OCI-LY1 (cell line): ENCODE data around the gene TFEB.

Experiments
- H2AFZ ChIP-seq: fragments of 200-600 bp; sonication (generic), shearing (Covaris generic); 2 replicates; pipeline ENCODE4 v1.6.0; 2014; ENCODE audit warnings: antibody characterized with exemption, mild to moderate bottlenecking, low read length
- H3F3A ChIP-seq: fragments of 200-600 bp; sonication (generic), shearing (Covaris generic); 2 replicates; pipeline ENCODE4 v1.6.0; 2014; ENCODE audit warnings: mild to moderate bottlenecking, antibody characterized with exemption, low read length, moderate library complexity; ENCODE audit not compliant: insufficient read depth
- H3K27ac ChIP-seq: fragments of 200-600 bp; sonication (generic); 2 replicates; pipeline ENCODE4 v1.5.1; 2014; ENCODE audit warnings: low read length, mixed run types, mild to moderate bottlenecking, low read depth; ENCODE audit not compliant: poor library complexity, severe bottlenecking
- H3K27me3 ChIP-seq: fragments of 200-600 bp; sonication (generic); 2 replicates; pipeline ENCODE4 v1.6.0; 2014; ENCODE audit warnings: antibody characterized with exemption, mild to moderate bottlenecking, low read length, moderate library complexity; ENCODE audit not compliant: insufficient read depth
- H3K36me3 ChIP-seq: fragments of 200-600 bp; sonication (generic); 2 replicates; pipeline ENCODE4 v1.6.1; 2014; ENCODE audit warnings: mild to moderate bottlenecking, antibody characterized with exemption, low read length, moderate library complexity, mixed read lengths; ENCODE audit not compliant: insufficient read depth
- H3K4me1 ChIP-seq: fragments of 200-600 bp; sonication (generic); 2 replicates; pipeline ENCODE4 v1.5.1; 2014; ENCODE audit warnings: mild to moderate bottlenecking, low read length, moderate library complexity; ENCODE audit not compliant: insufficient read depth, severe bottlenecking
- H3K4me2 ChIP-seq: fragments of 200-600 bp; sonication (generic), shearing (Covaris generic); 2 replicates; pipeline ENCODE4 v1.6.1; 2014; ENCODE audit warnings: low read length
- H3K4me3 ChIP-seq: fragments of 200-600 bp; sonication (generic); 2 replicates; pipeline ENCODE4 v1.5.1; 2014; ENCODE audit warnings: low read length, low read depth, mild to moderate bottlenecking, mixed read lengths; ENCODE audit not compliant: poor library complexity, severe bottlenecking
- H3K79me2 ChIP-seq: fragments of 200-600 bp; shearing (Covaris generic); 2 replicates; pipeline ENCODE4 v1.6.1; 2016; ENCODE audit warnings: mixed run types, low read length, mixed read lengths; ENCODE audit not compliant: insufficient read depth
- H3K9ac ChIP-seq: fragments of 200-600 bp; sonication (generic), shearing (Covaris generic); 2 replicates; pipeline ENCODE4 v1.6.1; 2014; ENCODE audit warnings: mild to moderate bottlenecking, low read length, mixed read lengths
- H3K9me2 ChIP-seq: fragments of 200-600 bp; sonication (generic), shearing (Covaris generic); 2 replicates; pipeline ENCODE4 v1.6.1; 2014; ENCODE audit warnings: low read depth, mild to moderate bottlenecking, low read length, mixed read lengths
- H3K9me3 ChIP-seq: fragments of 200-600 bp; shearing (Covaris generic); 2 replicates; pipeline ENCODE4 v1.6.1; 2014; ENCODE audit warnings: low read length, mixed read lengths
- H4K20me1 ChIP-seq: fragments of 200-600 bp; sonication (generic), shearing (Covaris generic); 2 replicates; pipeline ENCODE4 v1.6.0; 2016; ENCODE audit warnings: mild to moderate bottlenecking, low read length; ENCODE audit not compliant: insufficient read depth
- CTCF ChIP-seq: fragments of 200-600 bp; sonication (generic), shearing (Covaris generic); IDR thresholded peaks from 2 replicates; pipeline ENCODE4 v1.5.1; 2017; ENCODE audit warnings: mild to moderate bottlenecking, antibody characterized with exemption, low read length, moderate library complexity, mixed read lengths
- EZH2 ChIP-seq: fragments of 200-600 bp; sonication (generic), shearing (Covaris generic); IDR thresholded peaks from 2 replicates; pipeline ENCODE4 v1.8.0; 2017; ENCODE audit warnings: borderline replicate concordance, mixed run types, mild to moderate bottlenecking, antibody characterized with exemption, low read length, moderate library complexity, mixed read lengths

The TFEB gene

GRCh38 chr6:41687501-41688175 is 47.8 kb downstream of the TFEB start:
- peaks cover 12% of the 10 kb centered on the region; the same call in 1 of the 2 replicates for H3K36me3 ChIP-seq
- TF ChIP-seq CTCF (no peak), EZH2 (no peak)
- no peak overlapping the region for H2AFZ ChIP-seq
- H3K79me2 ChIP-seq, result no peaks in the 10 kb centered on the region
- H3K27me3 ChIP-seq, result no peaks in the 10 kb centered on the region
- no peaks in the 10 kb centered on the region for H3K9me3 ChIP-seq
- no peaks in the 10 kb centered on the region for H3F3A ChIP-seq
- H3K27ac ChIP-seq, result no peak overlapping the region
- H3K9ac ChIP-seq, result no peak overlapping the region
- H3K4me3 ChIP-seq, result no peak overlapping the region
- H3K4me1 ChIP-seq, result peaks cover 12% of the 10 kb centered on the region
- H3K9me2 ChIP-seq, result no peaks in the 10 kb centered on the region
- H3K4me2 ChIP-seq, result no peak overlapping the region
- no peaks in the 10 kb centered on the region for H4K20me1 ChIP-seq

- peaks cover 16% of the 10 kb centered on the region for H3K4me1 ChIP-seq
- no peak overlapping the region for H3K27ac ChIP-seq
- H3F3A ChIP-seq, result no peaks in the 10 kb centered on the region
- TF ChIP-seq EZH2 (no peak), CTCF (no peak)
- H3K4me2 ChIP-seq, result no peak overlapping the region
- H3K36me3 ChIP-seq, result peaks cover 12% of the 10 kb centered on the region; the same call in 1 of the 2 replicates
- H3K9me3 ChIP-seq, result no peaks in the 10 kb centered on the region
- H3K9me2 ChIP-seq, result no peaks in the 10 kb centered on the region
- H2AFZ ChIP-seq, result no peak overlapping the region
- no peak overlapping the region for H3K9ac ChIP-seq
- H3K79me2 ChIP-seq, result no peaks in the 10 kb centered on the region
- H3K4me3 ChIP-seq, result no peak overlapping the region
- H4K20me1 ChIP-seq, result no peaks in the 10 kb centered on the region
- no peaks in the 10 kb centered on the region for H3K27me3 ChIP-seq
Measured at GRCh38 chr6:41685641-41686380, 49.6 kb downstream of the TFEB start.

GRCh38 chr6:41684311-41685180 is 50.9 kb downstream of the TFEB start:
- H3K4me2 ChIP-seq, result no peak overlapping the region
- 0 out of 2 replicates have a peak, but pooled peaks cover 7% of the 10 kb centered on the region for H3K36me3 ChIP-seq

More at GRCh38 chr6:41684311-41685180, 50.9 kb downstream of the TFEB start:
- Histone ChIP-seq H3K4me3 (no peak overlapping the region), H3K9me2 (no peaks in the 10 kb centered on the region), H3K9ac (no peak overlapping the region), H3K79me2 (no peaks in the 10 kb centered on the region), H3F3A (no peaks in the 10 kb centered on the region), H3K27me3 (no peaks in the 10 kb centered on the region), H3K4me1 (peaks cover 16% of the 10 kb centered on the region), H2AFZ (no peak overlapping the region), H3K9me3 (no peaks in the 10 kb centered on the region), H3K27ac (no peak overlapping the region), H4K20me1 (no peaks in the 10 kb centered on the region)
- TF ChIP-seq EZH2 (no peak), CTCF (no peak)
